ENCODE results near the gene KCNJ10. TPM values are rescaled to one million over a fixed set of nuclear protein-coding genes. Genes with fewer than 3 reads are reported as not detected.

KCNJ10 gene
- total RNA-seq, 1 donor from 2014 or later = 0.04 TPM

- DNase-seq (ENCODE audit: low read depth) = no peak
- Histone ChIP-seq H3K36me3 (ENCODE audit: control insufficient read depth, insufficient read depth, low read length) (no peaks in the 10 kb centered on the region), H3K4me3 (ENCODE audit: low read depth, low read length) (no peak overlapping the region), H3K27me3 (ENCODE audit: control insufficient read depth, insufficient read depth, low read length) (peaks cover 9% of the 10 kb centered on the region)
- no peak for TF ChIP-seq CTCF (IDR thresholded peaks at IDR 0.05; ENCODE audit: insufficient read depth, low read length, poor library complexity, severe bottlenecking)
Observed at GRCh38 chr1:159955456-159955855, 114.5 kb downstream of the KCNJ10 start.

- Histone ChIP-seq H3K27me3 (ENCODE audit: control insufficient read depth, insufficient read depth, low read length) (peaks cover 10% of the 10 kb centered on the region), H3K4me3 (ENCODE audit: low read depth, low read length) (no peak within 1 kb of the TSS), H3K36me3 (ENCODE audit: control insufficient read depth, insufficient read depth, low read length) (no peaks in the 10 kb centered on the region)
- TF ChIP-seq CTCF (IDR thresholded peaks at IDR 0.05; ENCODE audit: insufficient read depth, low read length, poor library complexity, severe bottlenecking) = no peak
- no peak for DNase-seq (ENCODE audit: low read depth)
Observed at GRCh38 chr1:159953536-159954515, 116.1 kb downstream of the KCNJ10 start, which contains the start of gene SLAMF9. TSS of gene SLAMF9 (minus strand) at chr1:159954237. CDS start at chr1:159954137, 100 bp downstream.

GRCh38 chr1:159952932-159953331 lies 117.0 kb downstream of the KCNJ10 start:
- H3K4me3 ChIP-seq (ENCODE audit: low read depth, low read length) = no peak overlapping the region
- TF ChIP-seq CTCF (IDR thresholded peaks at IDR 0.05; ENCODE audit: insufficient read depth, low read length, poor library complexity, severe bottlenecking) = no peak

GRCh38 chr1:159951551-159951950 lies 118.4 kb downstream of the KCNJ10 start:
- no peak for TF ChIP-seq CTCF (IDR thresholded peaks at IDR 0.05; ENCODE audit: insufficient read depth, low read length, poor library complexity, severe bottlenecking)
- peaks cover 14% of the 10 kb centered on the region for H3K27me3 ChIP-seq (ENCODE audit: control insufficient read depth, insufficient read depth, low read length)
- no peak overlapping the region for H3K4me3 ChIP-seq (ENCODE audit: low read depth, low read length)
- no peak for DNase-seq (ENCODE audit: low read depth)
- no peaks in the 10 kb centered on the region for H3K36me3 ChIP-seq (ENCODE audit: control insufficient read depth, insufficient read depth, low read length)

More at GRCh38 chr1:159952932-159953331, 117.0 kb downstream of the KCNJ10 start:
- no peak for DNase-seq (ENCODE audit: low read depth)
- H3K36me3 ChIP-seq (ENCODE audit: control insufficient read depth, insufficient read depth, low read length) = no peaks in the 10 kb centered on the region
- H3K27me3 ChIP-seq (ENCODE audit: control insufficient read depth, insufficient read depth, low read length) = peaks cover 10% of the 10 kb centered on the region

GRCh38 chr1:159951016-159951415 lies 118.9 kb downstream of the KCNJ10 start:
- no peak for TF ChIP-seq CTCF (IDR thresholded peaks at IDR 0.05; ENCODE audit: insufficient read depth, low read length, poor library complexity, severe bottlenecking)
- Histone ChIP-seq H3K27me3 (ENCODE audit: control insufficient read depth, insufficient read depth, low read length) (peaks cover 19% of the 10 kb centered on the region), H3K36me3 (ENCODE audit: control insufficient read depth, insufficient read depth, low read length) (no peaks in the 10 kb centered on the region), H3K4me3 (ENCODE audit: low read depth, low read length) (no peak overlapping the region)
- DNase-seq (ENCODE audit: low read depth) = no peak

Data from kidney epithelial cell (primary cell).